HG02884 (cell line): ENCODE results near the gene NOD2.

Source experiments
- ATAC-seq: cut with Tn5 transposase; IDR thresholded peaks from one replicate; pipeline ENCODE4 v1.9.1; 2021; ENCODE audit warnings: mild to moderate bottlenecking, moderate library complexity; ENCODE audit not compliant: unreplicated experiment

NOD2 gene

DNA sequence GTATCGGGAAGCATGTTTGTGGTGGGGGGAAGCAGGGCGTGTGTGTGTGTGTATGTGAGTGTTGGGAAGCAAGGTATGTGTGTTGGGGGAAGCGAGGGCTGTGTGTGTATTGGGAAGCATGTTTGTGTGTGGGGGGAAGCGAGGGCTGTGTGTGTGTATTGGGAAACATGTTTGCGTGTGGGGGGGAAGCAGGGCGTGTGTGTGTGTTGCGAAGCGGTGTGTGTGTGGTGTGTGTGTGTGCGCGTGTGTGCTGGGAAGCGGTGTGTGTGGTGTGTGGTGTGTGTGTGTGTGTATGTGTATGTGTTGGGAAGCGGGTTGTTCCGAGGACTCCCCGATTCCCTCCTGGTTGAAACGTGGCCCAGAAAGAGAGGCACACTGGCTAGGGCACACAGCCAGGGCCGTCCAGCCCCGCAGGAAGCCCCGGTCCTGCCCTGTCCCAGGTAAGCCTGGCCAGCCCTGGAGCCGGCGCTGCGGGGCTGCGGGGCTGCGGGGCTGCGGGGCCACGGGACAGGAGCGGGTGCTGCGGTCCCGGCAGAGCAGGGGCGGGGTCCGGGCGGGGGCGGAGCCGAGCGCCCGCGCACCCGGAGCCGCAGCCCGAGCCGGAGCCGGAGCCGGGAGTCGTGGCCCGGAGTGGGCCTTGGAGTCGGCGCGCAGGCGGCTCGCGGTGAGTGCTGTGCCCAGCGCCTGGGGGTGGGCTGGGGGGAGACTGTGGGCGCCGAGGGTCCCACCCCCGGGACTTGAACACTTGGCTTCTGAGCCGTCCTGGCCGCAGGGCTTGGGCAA is at the start of gene NOD2:
NOD2 (plus strand) TSS at position 608 of the 783 bp plus-strand sequence. CDS start 5,890 bp downstream, outside the sequence.
- no peak for ATAC-seq

- ATAC-seq = no peak
These were observed 49.2 kb upstream of the NOD2 start for GRCh38 chr16:50644245-50644644.

GRCh38 chr16:50644729-50645128 is 48.7 kb upstream of the NOD2 start:
- ATAC-seq = no peak

DNA sequence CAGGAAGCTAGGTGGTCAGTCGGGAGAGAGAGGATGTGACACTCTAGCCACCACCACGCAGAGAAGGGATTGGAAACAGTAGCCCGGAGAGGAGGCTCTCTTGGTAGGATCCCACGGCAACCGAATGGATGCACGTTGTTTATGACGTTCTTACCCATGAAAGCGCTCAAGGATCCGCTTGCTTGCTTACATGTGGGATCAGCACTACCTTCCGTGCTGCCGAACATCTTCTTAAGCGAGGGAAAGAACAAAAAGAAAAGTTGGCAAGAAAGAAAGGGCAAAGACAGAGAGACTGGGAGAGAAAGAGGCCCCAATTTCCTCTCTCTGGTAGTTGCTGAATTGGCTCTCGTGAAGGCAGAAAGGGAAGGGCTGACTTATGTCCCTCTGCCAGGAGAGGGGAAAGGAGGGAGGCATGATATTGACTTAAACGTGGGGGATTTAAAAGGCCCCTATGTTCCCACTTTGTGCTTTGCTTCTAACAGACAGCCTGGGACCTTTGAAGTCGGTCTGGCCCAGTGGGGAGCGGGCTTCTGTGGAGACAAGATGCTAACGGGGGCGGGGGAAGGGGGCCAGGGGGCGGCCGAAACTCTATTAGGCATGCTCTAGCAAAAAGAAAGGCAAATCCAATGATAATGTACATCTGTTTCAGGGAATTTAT is 47.7 kb upstream of the NOD2 start:
- no peak for ATAC-seq

- ATAC-seq = no peak
These were observed 47.1 kb upstream of the NOD2 start for GRCh38 chr16:50646345-50646744.

DNA sequence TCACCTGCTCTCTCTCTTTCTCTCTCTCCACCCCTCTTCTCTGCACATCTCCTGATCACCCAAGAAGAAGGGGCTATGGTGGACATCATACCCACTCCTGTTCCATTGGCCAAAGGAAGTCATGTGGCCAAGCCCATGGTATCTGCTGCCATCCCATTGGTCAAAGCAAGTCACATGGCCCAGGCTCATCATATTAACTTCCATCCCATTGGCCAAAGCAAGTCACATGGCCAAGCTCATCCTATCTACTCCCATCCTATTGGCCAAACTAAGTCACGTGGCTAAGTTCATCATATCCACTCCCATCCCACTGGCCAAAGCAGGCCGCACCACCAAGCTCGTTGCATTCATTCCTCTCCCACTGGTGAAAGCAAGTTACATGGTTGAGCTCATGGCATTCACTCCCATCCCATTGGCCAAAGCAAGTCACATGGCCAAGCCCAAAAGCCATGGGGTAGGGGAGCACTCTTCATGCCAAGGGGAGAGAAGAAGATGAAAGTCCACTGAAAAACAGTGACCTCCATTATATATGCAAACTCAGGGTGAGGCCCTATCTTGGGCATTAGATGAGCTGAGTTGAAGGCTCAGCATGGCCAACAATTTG is 41.5 kb upstream of the NOD2 start:
- no peak for ATAC-seq

DNA sequence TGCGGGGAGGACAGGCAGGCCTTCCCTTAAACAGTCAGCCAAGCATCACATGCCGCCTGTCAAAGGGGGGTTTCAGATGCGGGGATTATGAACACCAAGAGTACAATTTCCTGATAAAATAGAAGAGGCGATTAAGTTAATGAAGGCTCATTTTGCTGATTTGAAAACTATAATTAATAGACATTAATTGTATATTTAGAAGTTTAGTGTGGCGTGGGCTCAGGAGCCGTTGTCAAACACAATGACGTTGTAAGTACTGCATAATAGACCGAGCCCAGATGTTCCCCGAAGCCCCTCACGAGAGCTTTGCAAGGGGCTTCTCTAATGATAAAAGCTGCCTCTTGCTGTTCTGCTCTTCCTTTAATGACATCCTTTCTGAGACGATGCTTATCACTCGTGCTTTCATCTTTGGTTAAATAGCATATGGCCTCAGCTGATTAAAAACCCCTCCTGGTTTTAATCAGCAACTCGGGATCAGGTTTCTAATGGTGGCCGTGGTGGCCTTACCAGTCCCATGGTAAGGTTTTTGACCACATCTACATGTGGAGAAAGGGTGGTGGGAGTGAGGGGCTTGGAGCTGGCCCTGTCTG is 40.5 kb upstream of the NOD2 start:
- no peak for ATAC-seq

DNA sequence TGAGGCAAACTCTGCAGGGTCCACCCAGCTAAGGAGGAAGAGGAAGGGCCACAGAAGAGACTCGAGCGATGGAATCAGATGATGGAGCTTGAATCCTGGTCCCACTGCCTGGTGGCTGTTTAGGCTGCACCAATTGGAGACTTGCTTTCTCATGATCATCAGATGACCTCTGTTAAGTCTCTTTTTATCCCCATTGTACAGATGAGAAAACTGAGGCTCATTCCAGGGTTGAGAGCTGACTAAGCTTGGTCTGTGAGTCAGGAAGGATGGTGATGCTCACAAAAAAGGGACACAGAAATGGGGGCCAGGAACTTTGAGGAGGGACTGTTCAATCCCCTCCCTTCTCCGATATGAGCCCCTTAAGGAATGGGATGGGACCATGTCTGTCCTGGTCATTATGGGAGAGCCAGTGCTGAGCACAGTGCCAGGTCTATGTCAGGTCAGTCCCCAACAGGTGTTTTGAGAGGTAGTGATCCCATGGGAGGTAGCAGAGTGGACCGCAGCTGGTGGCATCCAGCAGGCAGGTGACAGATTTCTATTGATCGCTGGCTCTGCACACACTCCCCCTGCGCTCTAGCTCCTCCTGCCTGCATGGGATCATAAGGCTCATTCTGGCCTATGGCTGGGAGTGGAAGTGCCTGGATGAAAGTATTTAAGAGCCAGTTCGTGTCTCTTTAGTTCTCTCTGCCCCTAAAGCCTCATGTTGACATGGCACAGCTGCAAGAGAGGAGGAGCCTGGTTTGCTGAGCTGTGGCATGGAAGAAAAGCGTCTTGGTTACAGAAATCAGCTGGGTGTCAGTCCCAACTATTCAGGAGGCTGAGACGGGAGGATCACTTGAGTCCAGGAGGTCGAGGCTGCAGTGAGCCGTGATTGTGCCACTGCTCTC is 39.5 kb upstream of the NOD2 start:
- no peak for ATAC-seq

GRCh38 chr16:50655558-50656055 is 37.8 kb upstream of the NOD2 start:
- no peak for ATAC-seq

- no peak for ATAC-seq
These were observed 36.2 kb upstream of the NOD2 start for GRCh38 chr16:50657241-50657640.

DNA sequence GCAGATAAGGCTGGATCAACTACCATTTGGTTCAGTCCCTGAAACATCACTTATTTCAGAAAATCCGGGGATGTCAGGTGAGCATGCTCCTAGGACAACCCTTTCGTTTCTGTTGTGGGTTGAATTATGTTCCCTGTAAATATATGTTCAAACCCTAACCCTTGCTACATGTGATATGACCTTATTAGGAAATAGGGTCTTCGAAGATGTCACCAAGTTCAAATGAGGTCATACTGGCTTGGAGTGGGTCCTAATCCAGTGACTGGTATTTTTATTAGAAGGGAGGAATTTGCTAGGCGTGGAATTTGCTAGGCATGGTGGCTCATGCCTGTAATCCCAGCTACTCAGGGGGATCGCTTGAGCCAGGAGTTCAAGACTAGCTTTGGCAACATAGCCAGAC is 33.6 kb upstream of the NOD2 start:
- ATAC-seq = no peak

- ATAC-seq = no peak
These were observed 31.0 kb upstream of the NOD2 start for GRCh38 chr16:50662306-50662940.

DNA sequence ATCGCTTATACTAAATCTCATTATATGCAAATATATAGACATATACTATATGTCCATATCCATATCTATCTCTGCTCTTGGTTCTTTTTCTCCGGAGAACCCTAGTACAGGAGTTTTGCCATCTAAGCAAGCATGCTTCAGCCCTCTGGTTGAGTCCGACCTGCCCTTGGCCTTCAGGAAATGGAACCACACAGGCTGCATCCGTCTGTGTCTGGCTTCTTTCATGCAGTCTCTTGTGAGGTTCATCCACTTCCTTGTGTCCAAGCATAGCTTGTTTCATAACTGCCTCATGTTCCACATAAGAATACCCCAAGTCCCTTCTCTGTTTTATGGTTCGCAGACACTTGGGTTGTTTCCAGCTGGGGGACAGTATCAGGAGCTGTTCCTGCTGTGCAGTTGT is 29.1 kb upstream of the NOD2 start:
- ATAC-seq = no peak

GRCh38 chr16:50665128-50665878 is 28.1 kb upstream of the NOD2 start:
- ATAC-seq = no peak

GRCh38 chr16:50666658-50667496 is 26.5 kb upstream of the NOD2 start:
- peak; percentile 83 for ATAC-seq

DNA sequence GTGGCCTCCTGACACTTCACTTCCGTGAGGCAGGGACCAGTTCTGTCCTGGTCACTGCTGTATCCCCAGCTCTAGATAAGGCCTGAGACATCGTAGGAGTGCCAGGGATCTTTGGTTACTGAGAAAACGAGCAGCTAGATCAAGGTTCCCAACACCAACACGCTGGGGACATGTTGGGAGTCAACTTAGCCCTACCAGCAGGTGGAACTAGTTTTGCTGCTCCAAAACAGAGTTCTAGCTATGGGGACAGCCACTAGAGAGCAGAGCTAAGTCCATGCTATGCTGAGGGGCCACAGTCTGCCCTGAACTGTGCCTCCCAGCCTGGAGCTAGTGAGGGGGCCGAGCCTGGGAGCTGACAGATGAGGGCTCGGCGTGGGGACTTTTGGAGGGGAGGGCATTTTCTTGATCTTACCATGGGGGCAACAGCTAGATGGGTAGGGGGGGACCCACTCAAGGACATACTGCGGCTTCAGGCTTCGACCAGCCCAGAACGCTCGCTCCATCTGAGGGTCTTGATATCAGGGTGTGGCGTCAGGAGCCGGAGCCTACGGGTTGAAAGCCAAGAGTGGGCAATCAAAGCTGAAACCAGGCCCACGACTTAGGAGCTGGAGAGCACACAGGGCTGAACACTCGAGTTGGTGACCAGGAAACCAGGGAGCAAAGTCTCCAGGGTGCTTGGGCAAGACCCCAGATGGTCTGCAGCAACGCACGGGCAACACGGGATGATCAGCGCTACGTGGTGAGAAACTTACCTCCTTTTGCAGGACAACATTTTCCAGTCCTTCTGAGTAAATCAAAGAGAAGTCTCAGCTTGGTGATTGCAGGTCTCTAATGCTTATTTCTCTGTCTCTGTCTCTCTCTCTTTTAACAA is 25.7 kb upstream of the NOD2 start:
- peak; percentile 12 for ATAC-seq

- no peak for ATAC-seq
These were observed 24.9 kb upstream of the NOD2 start for GRCh38 chr16:50668368-50669008.
